Bronchial epithelial cell (primary cell): ENCODE measurements around the gene SRBD1. TPM values are rescaled to one million over a fixed set of nuclear protein-coding genes. Genes with fewer than 3 reads are reported as not detected.

Source experiments
- DNase-seq: peaks from one replicate; pipeline ENCODE4 v3.0.0-alpha.2; 2010; ENCODE audit warnings: low read depth
- FAIRE-seq: peaks from 2 replicates; lab custom pipeline; 2011; peaks lifted over from hg19 to GRCh38; lab: Jason Lieb, UNC
- H3K27me3 ChIP-seq: 2 replicates; pipeline ENCODE4 v1.5.1; 2011; ENCODE audit warnings: low read length; ENCODE audit not compliant: control insufficient read depth, insufficient read depth
- H3K36me3 ChIP-seq: 2 replicates; pipeline ENCODE4 v1.5.1; 2011; ENCODE audit warnings: low read length; ENCODE audit not compliant: control insufficient read depth, insufficient read depth
- H3K4me3 ChIP-seq: 2 replicates; pipeline ENCODE4 v1.5.1; 2011; ENCODE audit warnings: mild to moderate bottlenecking, low read depth, low read length, control low read depth
- total RNA-seq: library from RNA; depleted of rRNA; stranded (reverse); fragments of >200 nt; gene quantifications from 2 replicates; pipeline ENCODE4 v1.2.1, GENCODE V29; 2014
- TF ChIP-seq, protein P1 (sequence below): IDR thresholded peaks from 2 replicates; pipeline ENCODE4 v1.5.1; 2011; ENCODE audit warnings: mild to moderate bottlenecking, moderate library complexity, low read length, control low read depth, inconsistent platforms; ENCODE audit not compliant: insufficient read depth, severe bottlenecking

Gene SRBD1
- total RNA-seq, 1 donor from 2014 or later, result 12.9 TPM

DNA sequence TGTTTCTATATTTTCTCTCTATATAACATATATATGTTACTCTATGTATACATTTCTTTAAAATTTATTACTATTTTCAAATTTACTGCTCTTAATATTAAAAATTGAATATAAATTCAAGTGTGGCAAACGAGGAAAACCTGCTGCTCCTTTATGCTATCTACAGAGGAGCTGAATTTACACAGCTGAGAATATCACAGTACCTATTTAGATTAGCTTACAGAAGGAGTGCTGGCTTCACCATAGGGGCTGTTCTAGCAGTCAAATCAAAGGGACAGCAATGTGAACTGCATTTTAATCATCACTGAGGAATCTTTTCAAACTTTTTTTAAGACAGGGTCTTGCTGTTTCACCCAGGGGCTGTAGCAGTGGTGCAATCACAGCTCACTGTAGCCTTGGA lies 213.8 kb downstream of the SRBD1 start:
- TF ChIP-seq, protein P1, sequence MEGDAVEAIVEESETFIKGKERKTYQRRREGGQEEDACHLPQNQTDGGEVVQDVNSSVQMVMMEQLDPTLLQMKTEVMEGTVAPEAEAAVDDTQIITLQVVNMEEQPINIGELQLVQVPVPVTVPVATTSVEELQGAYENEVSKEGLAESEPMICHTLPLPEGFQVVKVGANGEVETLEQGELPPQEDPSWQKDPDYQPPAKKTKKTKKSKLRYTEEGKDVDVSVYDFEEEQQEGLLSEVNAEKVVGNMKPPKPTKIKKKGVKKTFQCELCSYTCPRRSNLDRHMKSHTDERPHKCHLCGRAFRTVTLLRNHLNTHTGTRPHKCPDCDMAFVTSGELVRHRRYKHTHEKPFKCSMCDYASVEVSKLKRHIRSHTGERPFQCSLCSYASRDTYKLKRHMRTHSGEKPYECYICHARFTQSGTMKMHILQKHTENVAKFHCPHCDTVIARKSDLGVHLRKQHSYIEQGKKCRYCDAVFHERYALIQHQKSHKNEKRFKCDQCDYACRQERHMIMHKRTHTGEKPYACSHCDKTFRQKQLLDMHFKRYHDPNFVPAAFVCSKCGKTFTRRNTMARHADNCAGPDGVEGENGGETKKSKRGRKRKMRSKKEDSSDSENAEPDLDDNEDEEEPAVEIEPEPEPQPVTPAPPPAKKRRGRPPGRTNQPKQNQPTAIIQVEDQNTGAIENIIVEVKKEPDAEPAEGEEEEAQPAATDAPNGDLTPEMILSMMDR, result no peak
- no peak for DNase-seq
- Histone ChIP-seq H3K27me3 (no peaks in the 10 kb centered on the region), H3K36me3 (no peaks in the 10 kb centered on the region), H3K4me3 (no peak overlapping the region)
- no peak for FAIRE-seq

DNA sequence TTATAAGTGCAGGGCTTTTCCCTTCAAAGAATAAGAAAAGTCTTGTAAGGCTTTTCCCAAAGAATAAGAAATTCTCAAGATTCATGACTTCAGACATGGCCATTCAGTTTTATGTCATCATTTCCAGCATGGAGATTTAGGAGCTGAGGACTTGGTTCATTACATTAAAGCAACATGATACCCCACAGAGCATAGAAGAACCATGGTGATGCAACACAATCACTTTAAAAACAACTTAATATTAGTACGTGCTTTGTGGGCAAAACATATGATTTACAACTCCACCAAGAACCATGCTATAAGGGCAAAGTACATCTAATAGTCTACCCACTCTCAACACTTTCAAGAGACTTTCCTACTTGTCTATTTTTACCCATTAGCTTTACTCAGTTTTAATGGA lies 214.4 kb downstream of the SRBD1 start:
- DNase-seq (no peak), FAIRE-seq (no peak)
- Histone ChIP-seq H3K4me3 (no peak overlapping the region), H3K27me3 (no peaks in the 10 kb centered on the region), H3K36me3 (no peaks in the 10 kb centered on the region)
- TF ChIP-seq, protein P1, result no peak

DNA sequence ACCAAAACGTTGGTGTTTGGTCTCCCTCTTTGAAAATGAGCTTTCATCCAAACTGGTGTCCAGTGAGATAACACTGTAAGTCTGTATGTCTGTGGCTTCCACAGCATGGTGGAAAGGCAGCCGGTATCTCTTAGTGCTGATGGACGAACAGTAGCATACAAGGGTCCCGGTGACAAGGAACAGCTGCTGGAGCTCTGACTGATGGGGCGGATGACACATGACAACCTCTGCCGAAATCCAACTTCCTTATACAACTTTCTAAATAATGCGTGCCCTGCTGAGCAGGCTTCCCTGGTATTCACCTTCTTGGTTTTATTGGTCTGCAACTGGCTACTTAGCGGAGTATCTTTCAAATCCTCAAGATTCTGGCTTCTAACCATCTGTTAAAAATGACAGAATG lies 216.2 kb downstream of the SRBD1 start:
- FAIRE-seq, result no peak
- H3K4me3 ChIP-seq, result no peak overlapping the region
- TF ChIP-seq, protein P1, result no peak

DNA sequence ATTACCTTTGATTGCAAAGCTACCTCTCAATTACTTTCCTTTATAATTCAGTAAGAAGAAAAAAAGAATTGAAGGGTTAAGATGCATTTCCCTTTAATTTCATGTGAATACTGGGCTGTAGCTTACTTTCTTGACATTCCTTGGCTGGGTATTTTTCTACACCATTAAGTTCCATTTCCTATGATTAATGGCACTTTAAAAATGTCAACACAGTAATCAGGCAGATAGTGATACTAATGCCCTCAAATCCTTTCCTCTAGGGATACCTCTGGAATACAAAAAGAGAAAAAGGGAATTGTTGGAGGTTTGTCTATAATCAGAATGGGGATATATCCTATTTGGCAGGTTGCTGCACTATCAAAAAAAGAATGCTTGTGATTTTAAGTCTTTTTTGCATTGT lies 216.9 kb downstream of the SRBD1 start:
- no peaks in the 10 kb centered on the region for H3K27me3 ChIP-seq
- no peak for DNase-seq
- H3K36me3 ChIP-seq, result no peaks in the 10 kb centered on the region
- no peak overlapping the region for H3K4me3 ChIP-seq
- FAIRE-seq, result no peak
- TF ChIP-seq, protein P1, result no peak

More for the DNA sequence above, 216.2 kb downstream of the SRBD1 start:
- Histone ChIP-seq H3K27me3 (no peaks in the 10 kb centered on the region), H3K36me3 (no peaks in the 10 kb centered on the region)
- no peak for DNase-seq

DNA sequence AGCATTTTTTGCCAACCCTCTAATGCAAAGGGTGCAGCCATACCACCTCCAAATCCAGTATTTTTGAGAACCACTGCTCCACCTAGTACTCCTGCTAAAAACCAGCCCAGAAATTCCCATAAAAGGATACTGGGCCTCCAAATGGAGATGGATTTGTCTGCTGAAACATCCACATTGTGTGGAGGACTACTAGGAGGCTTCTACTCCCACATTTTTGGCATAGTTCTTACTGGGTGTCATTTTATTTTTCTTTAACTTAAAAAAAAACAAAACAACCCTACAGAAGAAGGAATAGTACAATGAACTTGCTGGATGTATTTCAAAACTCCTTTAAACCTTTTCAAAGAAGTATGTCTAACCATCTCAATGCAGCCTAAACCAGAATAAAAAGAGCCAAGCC lies 219.2 kb downstream of the SRBD1 start:
- FAIRE-seq, result no peak
- Histone ChIP-seq H3K4me3 (no peak overlapping the region), H3K27me3 (no peaks in the 10 kb centered on the region), H3K36me3 (no peaks in the 10 kb centered on the region)
- no peak for DNase-seq
- TF ChIP-seq, protein P1, result no peak

DNA sequence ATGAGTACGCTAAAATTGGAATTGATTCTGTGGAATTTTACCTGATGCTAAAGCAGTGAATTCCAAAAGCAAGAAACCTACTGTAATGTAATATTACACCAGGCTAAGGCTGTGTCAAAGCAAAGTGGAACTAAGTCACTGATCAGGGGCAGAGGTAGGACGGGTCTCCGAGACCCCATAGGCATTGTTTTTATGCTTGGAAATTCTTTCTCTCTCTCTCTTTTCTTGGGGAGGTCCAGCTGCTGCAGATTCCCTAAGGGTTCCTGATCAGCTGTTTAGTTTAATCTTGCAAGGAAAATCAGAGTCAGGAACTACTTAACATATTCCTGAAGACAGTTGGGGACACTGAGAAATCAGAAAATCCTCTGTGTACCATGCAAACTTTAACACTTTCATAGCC lies 220.2 kb downstream of the SRBD1 start:
- TF ChIP-seq, protein P1, result no peak
- no peak for DNase-seq
- H3K4me3 ChIP-seq, result no peak overlapping the region
- no peaks in the 10 kb centered on the region for H3K27me3 ChIP-seq
- no peak for FAIRE-seq
- no peaks in the 10 kb centered on the region for H3K36me3 ChIP-seq
